ENCODE results near the gene CNTNAP2. TPM values are rescaled to one million over a fixed set of nuclear protein-coding genes. Genes with fewer than 3 reads are reported as not detected.

CNTNAP2 gene
- total and polyA plus RNA-seq, 8 donors: 0.19 to 18.2 (median 0.56) TPM

DNA sequence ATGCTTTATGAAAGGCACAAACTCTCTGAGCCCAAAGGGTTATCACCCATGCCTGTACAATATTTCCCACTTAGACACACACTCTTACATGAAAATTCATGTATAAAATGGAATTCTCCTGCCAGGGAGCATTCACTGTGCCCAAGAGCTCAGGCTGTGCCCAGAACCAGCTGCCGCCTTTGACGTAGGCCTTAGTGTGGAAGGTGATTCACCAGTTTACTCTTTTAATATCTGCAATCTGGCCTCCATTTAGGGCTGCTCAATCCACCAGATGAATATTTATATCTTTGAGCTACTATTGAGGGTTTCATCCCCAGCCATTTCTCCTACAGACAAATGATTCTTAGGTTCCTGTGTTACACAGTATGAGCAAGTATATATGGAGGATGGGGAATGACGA is 849.7 kb downstream of the CNTNAP2 start:
- H3K4me1 ChIP-seq: no peaks in the 10 kb centered on the region
- no peaks in the 10 kb centered on the region for H3K36me3 ChIP-seq
- intact Hi-C loops (cut with DNase I; ENCODE audit: low total_unique reads): no loop called here
- no peak overlapping the region for H3K4me3 ChIP-seq
- H3K27ac ChIP-seq: no peak overlapping the region
- no peaks in the 10 kb centered on the region for H3K27me3 ChIP-seq
- WGBS, 5 donors: 91 to 97% (median 96%) methylated on average over 3 of the region's 3 CpGs
- TF ChIP-seq POLR2A (IDR thresholded peaks at IDR 0.05) (no peak), POLR2AphosphoS5 (IDR thresholded peaks at IDR 0.05) (no peak), EP300 (IDR thresholded peaks at IDR 0.05) (no peak)
- TF ChIP-seq, protein P1, sequence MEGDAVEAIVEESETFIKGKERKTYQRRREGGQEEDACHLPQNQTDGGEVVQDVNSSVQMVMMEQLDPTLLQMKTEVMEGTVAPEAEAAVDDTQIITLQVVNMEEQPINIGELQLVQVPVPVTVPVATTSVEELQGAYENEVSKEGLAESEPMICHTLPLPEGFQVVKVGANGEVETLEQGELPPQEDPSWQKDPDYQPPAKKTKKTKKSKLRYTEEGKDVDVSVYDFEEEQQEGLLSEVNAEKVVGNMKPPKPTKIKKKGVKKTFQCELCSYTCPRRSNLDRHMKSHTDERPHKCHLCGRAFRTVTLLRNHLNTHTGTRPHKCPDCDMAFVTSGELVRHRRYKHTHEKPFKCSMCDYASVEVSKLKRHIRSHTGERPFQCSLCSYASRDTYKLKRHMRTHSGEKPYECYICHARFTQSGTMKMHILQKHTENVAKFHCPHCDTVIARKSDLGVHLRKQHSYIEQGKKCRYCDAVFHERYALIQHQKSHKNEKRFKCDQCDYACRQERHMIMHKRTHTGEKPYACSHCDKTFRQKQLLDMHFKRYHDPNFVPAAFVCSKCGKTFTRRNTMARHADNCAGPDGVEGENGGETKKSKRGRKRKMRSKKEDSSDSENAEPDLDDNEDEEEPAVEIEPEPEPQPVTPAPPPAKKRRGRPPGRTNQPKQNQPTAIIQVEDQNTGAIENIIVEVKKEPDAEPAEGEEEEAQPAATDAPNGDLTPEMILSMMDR (IDR thresholded peaks at IDR 0.05): no peak
- DNase-seq: no peak
- H3K9me3 ChIP-seq: no peaks in the 10 kb centered on the region

DNA sequence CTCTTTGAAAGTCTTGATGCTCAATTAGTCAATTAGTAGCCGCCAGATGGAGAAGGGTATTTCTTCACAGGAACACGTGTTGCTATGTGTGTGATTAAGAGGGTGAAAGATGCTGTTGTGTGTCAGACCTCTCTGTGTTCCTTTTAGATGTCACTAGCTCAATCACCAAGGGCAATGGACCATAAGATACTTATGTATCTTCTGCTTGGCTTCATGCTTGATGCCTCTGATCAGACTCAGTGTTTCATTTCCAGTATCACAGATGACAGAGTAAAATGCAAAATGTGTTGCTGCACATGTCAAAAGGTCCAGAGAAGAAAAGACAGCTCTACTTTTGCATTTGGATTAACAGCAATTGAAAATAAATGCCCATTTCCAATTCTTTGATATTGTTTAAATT is 865.9 kb downstream of the CNTNAP2 start:
- intact Hi-C loops (cut with DNase I; ENCODE audit: low total_unique reads): no loop called here
- H3K27me3 ChIP-seq: no peaks in the 10 kb centered on the region
- H3K4me3 ChIP-seq: no peak overlapping the region
- no peaks in the 10 kb centered on the region for H3K36me3 ChIP-seq
- WGBS, 5 donors: 72 to 80% (median 77%) methylated on average over 2 of the region's 2 CpGs
- no peaks in the 10 kb centered on the region for H3K9me3 ChIP-seq
- TF ChIP-seq EP300 (IDR thresholded peaks at IDR 0.05) (no peak), POLR2A (IDR thresholded peaks at IDR 0.05) (no peak), POLR2AphosphoS5 (IDR thresholded peaks at IDR 0.05) (no peak)
- TF ChIP-seq, protein P1 (IDR thresholded peaks at IDR 0.05): no peak
- no peaks in the 10 kb centered on the region for H3K4me1 ChIP-seq
- peak in 1 of 2 donors; percentile 41 for DNase-seq
- H3K27ac ChIP-seq: no peak overlapping the region

DNA sequence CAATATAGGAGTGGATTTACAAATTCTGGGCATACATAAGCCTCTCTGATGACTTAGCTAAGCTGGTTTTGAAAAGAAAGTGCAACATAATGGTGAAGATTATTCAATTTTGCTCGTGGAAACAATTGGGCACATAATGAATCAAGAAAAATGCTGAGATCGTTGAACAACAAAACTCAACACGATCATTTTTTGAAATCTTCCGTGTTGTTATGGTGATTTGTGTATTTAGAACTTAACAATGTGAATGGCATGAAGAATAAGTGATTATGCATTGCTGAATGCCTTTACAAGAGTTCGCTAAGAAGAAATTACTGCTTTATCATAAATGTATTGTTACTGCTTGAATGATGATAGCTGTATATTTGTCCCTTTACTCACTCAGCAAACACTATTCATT is 875.0 kb downstream of the CNTNAP2 start:
- H3K4me3 ChIP-seq: no peak overlapping the region
- intact Hi-C loops (cut with DNase I; ENCODE audit: low total_unique reads): no loop called here
- TF ChIP-seq POLR2A (IDR thresholded peaks at IDR 0.05) (no peak), EP300 (IDR thresholded peaks at IDR 0.05) (no peak)
- TF ChIP-seq, protein P1 (IDR thresholded peaks at IDR 0.05): no peak
- H3K27ac ChIP-seq: no peak overlapping the region
- no peaks in the 10 kb centered on the region for H3K9me3 ChIP-seq
- no peaks in the 10 kb centered on the region for H3K4me1 ChIP-seq
- no peak for DNase-seq
- WGBS, 5 donors: 69 to 77% (median 75%) methylated on average over 5 of the region's 5 CpGs
- no peaks in the 10 kb centered on the region for H3K36me3 ChIP-seq
- no peaks in the 10 kb centered on the region for H3K27me3 ChIP-seq

DNA sequence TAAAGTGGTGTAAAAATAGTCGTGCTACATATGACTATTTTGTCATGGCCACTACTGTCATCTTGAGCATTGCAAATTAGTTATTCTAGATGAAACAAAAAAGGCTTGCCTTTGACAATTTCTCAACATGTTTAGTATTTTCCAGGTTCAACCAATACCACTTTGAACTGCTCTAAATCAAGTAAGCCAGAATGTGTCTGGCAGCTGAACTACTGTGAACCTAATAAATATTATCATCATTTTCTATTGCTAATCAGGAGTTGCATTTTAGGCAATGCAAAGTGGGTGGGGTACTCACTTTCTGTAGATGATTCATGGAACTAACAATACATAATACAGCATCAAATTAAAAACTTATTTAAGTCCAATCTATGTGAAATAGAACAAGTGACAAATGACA is 877.2 kb downstream of the CNTNAP2 start:
- no peaks in the 10 kb centered on the region for H3K36me3 ChIP-seq
- no peaks in the 10 kb centered on the region for H3K27me3 ChIP-seq
- H3K9me3 ChIP-seq: no peaks in the 10 kb centered on the region
- no peak overlapping the region for H3K27ac ChIP-seq
- no peak for DNase-seq
- 78 to 89% (median 81%) methylated on average over 1 of the region's 1 CpG for WGBS, 5 donors
- intact Hi-C loops (cut with DNase I; ENCODE audit: low total_unique reads): no loop called here
- no peaks in the 10 kb centered on the region for H3K4me1 ChIP-seq
- TF ChIP-seq, protein P1 (IDR thresholded peaks at IDR 0.05): no peak
- TF ChIP-seq POLR2A (IDR thresholded peaks at IDR 0.05) (no peak), POLR2AphosphoS5 (IDR thresholded peaks at IDR 0.05) (no peak), EP300 (IDR thresholded peaks at IDR 0.05) (no peak)
- H3K4me3 ChIP-seq: no peak overlapping the region

Data from stomach (tissue), 9 donors.